ENCODE measurements around the gene PRDM5. TPM values are rescaled to one million over a fixed set of nuclear protein-coding genes. Genes with fewer than 3 reads are reported as not detected.

The PRDM5 gene
- total RNA-seq, 2 experiments from 2014 or later: 0.14 to 0.22 TPM

DNA sequence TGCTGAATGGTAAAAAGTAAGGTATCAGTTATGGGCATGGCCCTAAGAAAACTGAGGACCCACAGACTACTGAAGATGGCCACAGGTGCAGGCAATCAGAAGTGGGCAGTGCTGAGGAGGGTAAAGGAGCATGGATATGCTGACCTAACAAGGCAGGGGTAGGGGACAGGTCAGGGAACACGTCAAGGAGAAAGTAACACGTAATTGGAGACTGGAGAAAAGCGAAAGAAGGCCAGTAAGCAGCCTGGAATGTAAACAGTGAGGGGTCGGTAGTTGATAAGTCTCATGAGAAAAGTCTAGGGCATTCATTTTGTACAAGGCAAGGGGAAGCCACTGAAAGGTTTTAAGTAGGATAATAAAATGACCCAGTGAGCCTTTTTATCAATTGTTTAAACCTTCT, 153.3 kb downstream of the PRDM5 start:
- Histone ChIP-seq H3K36me3 (ENCODE audit: insufficient read depth, low read length) (no peaks in the 10 kb centered on the region), H3K27ac (ENCODE audit: low read depth in 1 of 2, low read length in 2 of 2) (no peak overlapping the region), H3K9me3 (ENCODE audit: control insufficient read depth in 1 of 2, insufficient read depth in 1 of 2, low read length in 2 of 2) (no peaks in the 10 kb centered on the region), H3K4me1 (ENCODE audit: insufficient read depth, low read length) (no peaks in the 10 kb centered on the region), H3K4me3 (ENCODE audit: low read length) (no peak overlapping the region), H3K27me3 (ENCODE audit: control insufficient read depth in 1 of 2, insufficient read depth in 2 of 2, low read length in 2 of 2) (peaks cover 0 to 3% of the 10 kb centered on the region in 2 experiments)
- ATAC-seq (ENCODE audit: poor library complexity) (no peak), DNase-seq (no peak)
- POLR2A ChIA-PET: no interaction called here
- Mint-ChIP-seq H3K4me1 (ENCODE audit: low read depth) (no peaks in the 10 kb centered on the region), H3K4me3 (no peak overlapping the region), H3K27me3 (no peaks in the 10 kb centered on the region), H3K36me3 (ENCODE audit: low read depth) (no peaks in the 10 kb centered on the region), H3K27ac (no peak overlapping the region), H3K9me3 (no peaks in the 10 kb centered on the region)
- intact Hi-C loops (cut with DNase I, micrococcal nuclease): no loop called here
- TF ChIP-seq, protein P1, sequence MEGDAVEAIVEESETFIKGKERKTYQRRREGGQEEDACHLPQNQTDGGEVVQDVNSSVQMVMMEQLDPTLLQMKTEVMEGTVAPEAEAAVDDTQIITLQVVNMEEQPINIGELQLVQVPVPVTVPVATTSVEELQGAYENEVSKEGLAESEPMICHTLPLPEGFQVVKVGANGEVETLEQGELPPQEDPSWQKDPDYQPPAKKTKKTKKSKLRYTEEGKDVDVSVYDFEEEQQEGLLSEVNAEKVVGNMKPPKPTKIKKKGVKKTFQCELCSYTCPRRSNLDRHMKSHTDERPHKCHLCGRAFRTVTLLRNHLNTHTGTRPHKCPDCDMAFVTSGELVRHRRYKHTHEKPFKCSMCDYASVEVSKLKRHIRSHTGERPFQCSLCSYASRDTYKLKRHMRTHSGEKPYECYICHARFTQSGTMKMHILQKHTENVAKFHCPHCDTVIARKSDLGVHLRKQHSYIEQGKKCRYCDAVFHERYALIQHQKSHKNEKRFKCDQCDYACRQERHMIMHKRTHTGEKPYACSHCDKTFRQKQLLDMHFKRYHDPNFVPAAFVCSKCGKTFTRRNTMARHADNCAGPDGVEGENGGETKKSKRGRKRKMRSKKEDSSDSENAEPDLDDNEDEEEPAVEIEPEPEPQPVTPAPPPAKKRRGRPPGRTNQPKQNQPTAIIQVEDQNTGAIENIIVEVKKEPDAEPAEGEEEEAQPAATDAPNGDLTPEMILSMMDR (IDR thresholded peaks at IDR 0.05): no peak
- CTCF ChIA-PET: no interaction called here

DNA sequence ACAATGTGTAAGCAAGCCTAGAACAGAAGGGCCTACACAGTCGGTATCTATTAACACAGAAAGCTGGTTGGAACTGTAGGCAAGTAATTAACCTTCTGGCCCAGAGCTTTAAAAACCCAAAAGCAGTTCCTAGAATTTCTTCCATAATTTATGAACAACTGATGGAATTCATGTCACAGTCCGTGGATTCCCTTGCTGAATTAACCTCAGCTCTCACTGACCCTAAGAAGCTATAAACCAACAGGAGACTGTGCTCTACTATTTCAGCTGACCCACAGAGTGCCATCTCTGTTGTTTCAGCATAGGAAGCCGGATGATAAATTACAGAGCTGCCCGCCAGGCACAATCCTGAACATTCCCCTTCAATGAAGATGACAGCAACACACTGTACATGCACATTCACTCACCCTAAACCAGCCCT, 157.3 kb downstream of the PRDM5 start:
- CTCF ChIA-PET: no interaction called here
- Histone ChIP-seq H3K36me3 (ENCODE audit: insufficient read depth, low read length) (no peaks in the 10 kb centered on the region), H3K9me3 (ENCODE audit: control insufficient read depth in 1 of 2, insufficient read depth in 1 of 2, low read length in 2 of 2) (no peaks in the 10 kb centered on the region), H3K4me1 (ENCODE audit: insufficient read depth, low read length) (no peaks in the 10 kb centered on the region), H3K4me3 (ENCODE audit: low read length) (no peak overlapping the region), H3K27me3 (ENCODE audit: control insufficient read depth in 1 of 2, insufficient read depth in 2 of 2, low read length in 2 of 2) (peaks cover 0 to 3% of the 10 kb centered on the region in 2 experiments), H3K27ac (ENCODE audit: low read depth in 1 of 2, low read length in 2 of 2) (no peak overlapping the region)
- peaks cover 4% of the 10 kb centered on the region for H3K27me3 Mint-ChIP-seq
- H3K4me3 Mint-ChIP-seq: no peak overlapping the region
- DNase-seq: no peak
- POLR2A ChIA-PET: no interaction called here
- H3K36me3 Mint-ChIP-seq (ENCODE audit: low read depth): no peaks in the 10 kb centered on the region
- intact Hi-C loops (cut with DNase I, micrococcal nuclease): no loop called here
- H3K27ac Mint-ChIP-seq: no peak overlapping the region
- no peaks in the 10 kb centered on the region for H3K4me1 Mint-ChIP-seq (ENCODE audit: low read depth)
- no peaks in the 10 kb centered on the region for H3K9me3 Mint-ChIP-seq
- ATAC-seq (ENCODE audit: poor library complexity): no peak
- TF ChIP-seq, protein P1 (IDR thresholded peaks at IDR 0.05): no peak

DNA sequence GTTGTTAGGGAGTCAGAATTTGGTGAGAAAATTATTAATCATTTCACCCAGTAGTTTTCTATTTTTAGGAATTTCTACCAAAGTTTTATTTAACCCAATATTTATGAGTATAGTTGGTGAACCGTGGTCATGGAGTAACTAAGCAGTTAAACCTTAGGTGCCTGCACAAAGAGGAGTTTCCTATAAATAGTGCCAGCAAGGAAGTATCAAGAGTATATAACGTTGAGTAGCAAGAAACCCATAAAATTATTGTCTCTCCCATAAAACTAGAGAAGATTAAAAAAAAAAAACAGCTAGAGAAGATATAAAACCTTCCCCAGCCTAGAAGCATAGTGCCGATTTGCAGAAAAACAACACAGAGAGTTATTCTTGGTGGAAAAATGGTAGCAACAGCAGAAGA, 158.9 kb downstream of the PRDM5 start:
- H3K4me1 Mint-ChIP-seq (ENCODE audit: low read depth): no peaks in the 10 kb centered on the region
- TF ChIP-seq, protein P1 (IDR thresholded peaks at IDR 0.05): no peak
- Histone ChIP-seq H3K27me3 (ENCODE audit: control insufficient read depth in 1 of 2, insufficient read depth in 2 of 2, low read length in 2 of 2) (no peaks in the 10 kb centered on the region), H3K4me1 (ENCODE audit: insufficient read depth, low read length) (no peaks in the 10 kb centered on the region), H3K36me3 (ENCODE audit: insufficient read depth, low read length) (no peaks in the 10 kb centered on the region), H3K27ac (ENCODE audit: low read depth in 1 of 2, low read length in 2 of 2) (no peak overlapping the region), H3K9me3 (ENCODE audit: control insufficient read depth in 1 of 2, insufficient read depth in 1 of 2, low read length in 2 of 2) (no peaks in the 10 kb centered on the region), H3K4me3 (ENCODE audit: low read length) (no peak overlapping the region)
- no peak overlapping the region for H3K27ac Mint-ChIP-seq
- ATAC-seq (ENCODE audit: poor library complexity) (no peak), DNase-seq (no peak)
- H3K4me3 Mint-ChIP-seq: no peak overlapping the region
- H3K36me3 Mint-ChIP-seq (ENCODE audit: low read depth): no peaks in the 10 kb centered on the region
- H3K27me3 Mint-ChIP-seq: peaks cover 4% of the 10 kb centered on the region
- intact Hi-C loops (cut with DNase I, micrococcal nuclease): no loop called here
- POLR2A ChIA-PET: no interaction called here
- CTCF ChIA-PET: no interaction called here
- no peaks in the 10 kb centered on the region for H3K9me3 Mint-ChIP-seq

All from CD4-positive, alpha-beta T cell (primary cell).